D721Med (cell line): ENCODE measurements around the gene TSGA10.
"Not testable (repeated sequence)": the region's sequence is repeated elsewhere in the genome, so short reads cannot be mapped to it uniquely, and the experiment has no call there.

ENCODE experiments used
- DNase-seq: peaks from one replicate; pipeline ENCODE4 v3.0.0; 2011; ENCODE audit warnings: low spot score; ENCODE audit not compliant: insufficient read length
- FAIRE-seq: peaks from 2 replicates; lab custom pipeline; 2011; peaks lifted over from hg19 to GRCh38; lab: Jason Lieb, UNC
- TF ChIP-seq, protein P1 (sequence below): IDR thresholded peaks from 2 replicates; pipeline ENCODE4 v1.5.1; 2012; ENCODE audit warnings: mild to moderate bottlenecking, control low read depth; ENCODE audit not compliant: insufficient read depth; ENCODE audit errors: missing control alignments

The TSGA10 gene

DNA sequence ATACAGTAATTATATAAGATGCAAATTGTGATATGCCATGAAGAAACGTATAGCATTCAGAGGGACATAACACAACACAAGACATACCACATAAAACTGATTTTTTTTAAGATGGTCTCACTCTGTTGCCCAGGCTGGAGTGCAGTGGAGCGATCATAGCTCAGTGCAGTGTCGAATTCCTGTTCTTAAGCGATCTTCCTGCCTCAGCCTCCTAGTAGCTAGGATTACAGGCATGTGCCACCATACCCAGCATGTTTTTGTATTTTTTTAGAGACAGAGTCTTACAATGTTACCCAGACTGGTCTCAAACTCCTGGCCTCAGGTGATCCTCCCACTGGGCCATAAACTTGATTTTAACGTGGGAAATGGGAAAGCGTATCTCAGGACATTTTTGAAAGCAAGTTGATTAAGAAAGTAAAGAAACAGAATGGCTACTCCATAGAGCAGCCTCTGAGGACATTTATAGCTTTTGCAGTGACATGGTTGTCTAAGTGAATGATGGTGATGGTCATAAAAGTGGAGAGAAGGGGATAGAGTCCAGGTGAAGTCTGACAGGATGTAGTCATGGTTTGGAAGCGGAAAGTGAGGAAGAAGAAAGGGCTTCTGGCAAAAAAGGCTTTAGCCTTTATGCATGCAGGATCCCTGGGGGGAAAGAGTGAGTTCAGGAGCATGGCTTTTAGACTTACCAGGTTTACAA, 2.4 kb downstream of the TSGA10 start:
- TF ChIP-seq, protein P1, sequence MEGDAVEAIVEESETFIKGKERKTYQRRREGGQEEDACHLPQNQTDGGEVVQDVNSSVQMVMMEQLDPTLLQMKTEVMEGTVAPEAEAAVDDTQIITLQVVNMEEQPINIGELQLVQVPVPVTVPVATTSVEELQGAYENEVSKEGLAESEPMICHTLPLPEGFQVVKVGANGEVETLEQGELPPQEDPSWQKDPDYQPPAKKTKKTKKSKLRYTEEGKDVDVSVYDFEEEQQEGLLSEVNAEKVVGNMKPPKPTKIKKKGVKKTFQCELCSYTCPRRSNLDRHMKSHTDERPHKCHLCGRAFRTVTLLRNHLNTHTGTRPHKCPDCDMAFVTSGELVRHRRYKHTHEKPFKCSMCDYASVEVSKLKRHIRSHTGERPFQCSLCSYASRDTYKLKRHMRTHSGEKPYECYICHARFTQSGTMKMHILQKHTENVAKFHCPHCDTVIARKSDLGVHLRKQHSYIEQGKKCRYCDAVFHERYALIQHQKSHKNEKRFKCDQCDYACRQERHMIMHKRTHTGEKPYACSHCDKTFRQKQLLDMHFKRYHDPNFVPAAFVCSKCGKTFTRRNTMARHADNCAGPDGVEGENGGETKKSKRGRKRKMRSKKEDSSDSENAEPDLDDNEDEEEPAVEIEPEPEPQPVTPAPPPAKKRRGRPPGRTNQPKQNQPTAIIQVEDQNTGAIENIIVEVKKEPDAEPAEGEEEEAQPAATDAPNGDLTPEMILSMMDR = no peak
- no peak for FAIRE-seq
- DNase-seq = no peak

DNA sequence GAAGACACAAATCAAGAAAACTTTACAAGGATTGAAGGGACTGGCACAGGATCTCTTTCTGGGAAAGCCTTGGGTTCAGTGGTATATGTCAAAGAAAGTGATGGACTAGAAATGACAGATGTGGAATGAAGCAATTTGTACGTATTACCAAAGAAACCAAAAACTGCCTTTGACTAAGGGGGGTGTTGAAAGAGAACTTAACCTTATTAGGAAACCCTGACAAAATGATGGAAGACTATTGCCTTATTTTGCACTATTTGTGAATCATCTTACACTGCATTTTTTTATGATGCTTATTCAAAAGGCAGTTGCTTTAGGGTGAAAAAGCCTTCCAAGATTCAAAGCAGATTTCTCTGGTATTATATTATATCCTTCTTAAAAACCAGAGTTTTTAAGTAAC, 4.0 kb downstream of the TSGA10 start:
- TF ChIP-seq, protein P1 = no peak
- no peak for FAIRE-seq
- no peak for DNase-seq

GRCh38 chr2:99141110-99142108, 13.3 kb downstream of the TSGA10 start, which contains the start of gene C2orf15:
Gene C2orf15, plus strand, starts transcription at chr2:99141707. Its CDS starts 8,852 bp downstream, at chr2:99150559.
- DNase-seq (no peak), FAIRE-seq (no peak)
- TF ChIP-seq, protein P1 = no peak

DNA sequence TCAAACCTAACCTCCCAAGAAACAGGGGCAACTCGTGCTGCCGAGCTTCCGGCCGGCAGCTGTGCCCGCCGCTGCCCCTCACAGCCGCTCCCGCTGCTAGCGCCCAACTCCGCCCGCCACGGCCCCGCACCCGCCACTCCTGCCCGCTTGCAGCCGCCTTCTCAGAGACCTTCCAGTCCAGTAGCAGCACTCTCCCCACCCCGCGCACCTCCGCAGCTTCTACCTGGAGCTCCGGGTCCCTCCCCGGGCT, 14.0 kb downstream of the TSGA10 start:
- TF ChIP-seq, protein P1 = no peak
- no peak for FAIRE-seq
- DNase-seq = no peak

GRCh38 chr2:99140056-99140859, 14.5 kb downstream of the TSGA10 start:
- DNase-seq = no peak
- TF ChIP-seq, protein P1 = no peak
- no peak for FAIRE-seq

GRCh38 chr2:99139003-99139402, 15.7 kb downstream of the TSGA10 start:
- DNase-seq (no peak), FAIRE-seq (no peak)
- TF ChIP-seq, protein P1 = no peak

DNA sequence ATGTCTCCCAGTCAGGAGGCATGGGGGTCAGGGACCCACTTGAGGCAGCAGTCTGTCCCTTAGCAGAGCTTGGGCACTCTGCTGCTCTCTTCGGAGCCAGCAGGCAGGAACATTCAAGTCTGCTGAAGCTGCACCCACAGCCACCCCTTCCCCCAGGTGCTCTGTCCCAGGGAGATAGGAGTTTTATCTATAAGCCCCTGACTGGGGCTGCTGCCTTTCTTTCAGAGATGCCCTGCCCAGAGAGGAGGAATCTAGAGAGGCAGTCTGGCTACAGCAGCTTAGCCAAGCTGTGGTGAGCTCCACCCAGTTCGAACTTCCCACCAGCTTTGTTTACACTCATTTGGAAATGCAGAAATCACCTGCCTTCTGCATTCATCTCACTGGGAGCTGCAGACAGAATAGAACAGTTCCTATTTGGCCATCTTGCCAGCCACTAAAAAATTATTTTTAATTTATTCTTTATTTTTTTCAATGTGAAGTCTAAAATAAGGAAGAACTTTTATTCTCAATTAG, 19.6 kb downstream of the TSGA10 start:
- not testable (repeated sequence) for FAIRE-seq, DNase-seq
